Neural progenitor cell (in vitro differentiated cells): ENCODE measurements around the gene ATXN7L1. TPM values are rescaled to one million over a fixed set of nuclear protein-coding genes. Genes with fewer than 3 reads are reported as not detected.
A peak's percentile ranks its signal among the peaks of the same experiment; 100 is the strongest.

Experiments
- DNase-seq: peaks from one replicate; pipeline ENCODE4 v3.0.0-alpha.2; 2016; ENCODE audit warnings: low spot score
- H2AFZ ChIP-seq: fragments of 200-600 bp; sonication (generic); replicated peaks from 2 replicates; pipeline ENCODE4 v1.6.1; 2016; ENCODE audit warnings: antibody characterized with exemption
- H3F3A ChIP-seq: fragments of 200-600 bp; sonication (generic); 2 replicates; pipeline ENCODE4 v1.6.1; 2016; ENCODE audit warnings: antibody characterized with exemption, low read depth
- H3K27ac ChIP-seq: fragments of 200-600 bp; sonication (generic); 2 replicates; pipeline ENCODE4 v1.5.1; 2016; ENCODE audit warnings: mild to moderate bottlenecking
- H3K27me3 ChIP-seq: fragments of 200-600 bp; sonication (generic); 2 replicates; pipeline ENCODE4 v1.6.1; 2016; ENCODE audit warnings: mild to moderate bottlenecking, moderate library complexity
- H3K36me3 ChIP-seq: fragments of 200-600 bp; sonication (generic); 2 replicates; pipeline ENCODE4 v1.5.1; 2016
- H3K4me1 ChIP-seq: fragments of 200-600 bp; sonication (generic); 2 replicates; pipeline ENCODE4 v1.6.1; 2016; ENCODE audit warnings: mixed run types
- H3K4me2 ChIP-seq: fragments of 200-600 bp; sonication (generic); 2 replicates; pipeline ENCODE4 v1.6.1; 2016
- H3K4me3 ChIP-seq: fragments of 200-600 bp; sonication (generic); 2 replicates; pipeline ENCODE4 v1.5.1; 2016
- H3K79me2 ChIP-seq: fragments of 200-600 bp; sonication (generic); 2 replicates; pipeline ENCODE4 v1.6.1; 2016; ENCODE audit warnings: low read depth
- H3K9ac ChIP-seq: fragments of 200-600 bp; sonication (generic); 2 replicates; pipeline ENCODE4 v1.6.1; 2016
- H3K9me3 ChIP-seq: fragments of 200-600 bp; sonication (generic); 2 replicates; pipeline ENCODE4 v1.5.1; 2016; ENCODE audit warnings: low read depth
- H4K20me1 ChIP-seq: fragments of 200-600 bp; sonication (generic); 2 replicates; pipeline ENCODE4 v1.6.1; 2016; ENCODE audit warnings: low read depth
- H3K27ac Mint-ChIP-seq: 3 replicates; pipeline ENCODE4 v1.8.0; 2021; ENCODE audit warnings: mixed read lengths
- H3K27me3 Mint-ChIP-seq: 2 replicates; pipeline ENCODE4 v1.8.0; 2022; ENCODE audit warnings: low read depth, mild to moderate bottlenecking, inconsistent platforms, moderate library complexity, mixed read lengths; ENCODE audit not compliant: insufficient read depth
- H3K36me3 Mint-ChIP-seq: 3 replicates; pipeline ENCODE4 v1.8.0; 2021; ENCODE audit warnings: mixed read lengths
- H3K4me1 Mint-ChIP-seq: 3 replicates; pipeline ENCODE4 v1.8.0; 2021; ENCODE audit warnings: mixed read lengths
- H3K4me3 Mint-ChIP-seq: 3 replicates; pipeline ENCODE4 v1.8.0; 2021; ENCODE audit warnings: mild to moderate bottlenecking, moderate library complexity, mixed read lengths
- H3K9me3 Mint-ChIP-seq: 3 replicates; pipeline ENCODE4 v1.8.0; 2020; ENCODE audit warnings: mixed read lengths
- CTCF ChIP-seq: fragments of 200-600 bp; sonication (generic); IDR thresholded peaks from 2 replicates; pipeline ENCODE4 v1.5.1; 2017; ENCODE audit warnings: antibody characterized with exemption, mild to moderate bottlenecking
- EZH2 ChIP-seq: fragments of 200-600 bp; sonication (generic); IDR thresholded peaks from 2 replicates; pipeline ENCODE4 v1.6.1; 2017; ENCODE audit warnings: antibody characterized with exemption, mild to moderate bottlenecking, moderate library complexity
- EZH2phosphoT487 ChIP-seq: fragments of 200-600 bp; sonication (generic); IDR thresholded peaks from 2 replicates; pipeline ENCODE4 v1.6.1; 2017; ENCODE audit warnings: antibody characterized with exemption
- total RNA-seq: library from RNA; depleted of rRNA; stranded (reverse); fragments of >200 nt; gene quantifications from 2 replicates; pipeline ENCODE4 v1.2.3, GENCODE V29; 2015; ENCODE audit warnings: low replicate concordance

The ATXN7L1 gene
- total RNA-seq, 1 donor from 2014 or later: 5.9 TPM

DNA sequence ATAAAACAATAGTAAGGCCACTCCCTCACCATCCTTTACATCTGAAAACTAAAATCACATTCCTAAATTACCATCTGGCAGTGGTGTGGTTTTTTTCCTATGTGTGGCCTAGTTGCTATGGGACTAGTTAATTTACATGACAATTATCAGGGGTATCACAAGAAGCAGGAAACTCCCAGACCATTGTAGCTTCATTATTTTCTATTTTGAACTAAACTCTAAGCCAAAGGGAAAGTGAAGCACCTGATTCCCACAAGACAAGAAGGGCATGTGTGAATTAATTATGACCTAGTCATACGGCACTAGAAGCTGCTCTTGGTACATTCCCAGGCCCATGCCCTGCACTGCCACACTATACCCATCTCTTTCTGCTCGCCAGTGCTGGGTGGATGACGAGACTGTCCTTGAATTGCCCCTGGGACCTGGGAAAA, 103.4 kb downstream of the ATXN7L1 start:
- DNase-seq: peak; percentile 45
- no peak overlapping the region for H3K9ac ChIP-seq
- H3K9me3 ChIP-seq: no peaks in the 10 kb centered on the region
- H3K36me3 ChIP-seq: no peaks in the 10 kb centered on the region
- Mint-ChIP-seq H3K27me3 (no peaks in the 10 kb centered on the region), H3K9me3 (no peaks in the 10 kb centered on the region), H3K4me3 (no peak overlapping the region), H3K4me1 (peaks cover 61% of the 10 kb centered on the region), H3K27ac (peak overlapping the region; percentile 57), H3K36me3 (peaks cover 8% of the 10 kb centered on the region)
- H4K20me1 ChIP-seq: peaks cover 43% of the 10 kb centered on the region
- no peak overlapping the region for H3K4me3 ChIP-seq
- no peak overlapping the region for H2AFZ ChIP-seq
- H3K4me1 ChIP-seq: peaks cover 19% of the 10 kb centered on the region
- H3K4me2 ChIP-seq: peak overlapping the region; percentile 49
- no peaks in the 10 kb centered on the region for H3F3A ChIP-seq
- no peak for TF ChIP-seq EZH2
- TF ChIP-seq EZH2phosphoT487: no peak
- TF ChIP-seq CTCF: no peak
- no peaks in the 10 kb centered on the region for H3K27me3 ChIP-seq
- no peak overlapping the region for H3K27ac ChIP-seq
- no peaks in the 10 kb centered on the region for H3K79me2 ChIP-seq

GRCh38 chr7:105769901-105770628, 106.3 kb downstream of the ATXN7L1 start:
- Histone ChIP-seq H3K79me2 (no peaks in the 10 kb centered on the region), H3K36me3 (no peaks in the 10 kb centered on the region), H4K20me1 (peaks cover 26% of the 10 kb centered on the region), H3F3A (no peaks in the 10 kb centered on the region), H3K27ac (no peak overlapping the region), H3K4me3 (no peak overlapping the region), H2AFZ (no peak overlapping the region), H3K9ac (no peak overlapping the region), H3K4me1 (peaks cover 13% of the 10 kb centered on the region), H3K9me3 (no peaks in the 10 kb centered on the region), H3K4me2 (no peak overlapping the region), H3K27me3 (no peaks in the 10 kb centered on the region)
- no peaks in the 10 kb centered on the region for H3K27me3 Mint-ChIP-seq
- H3K27ac Mint-ChIP-seq: no peak overlapping the region
- peaks cover 36% of the 10 kb centered on the region for H3K4me1 Mint-ChIP-seq
- H3K36me3 Mint-ChIP-seq: peaks cover 8% of the 10 kb centered on the region
- no peak for DNase-seq
- no peak for TF ChIP-seq EZH2phosphoT487
- TF ChIP-seq CTCF: no peak
- no peak for TF ChIP-seq EZH2
- H3K4me3 Mint-ChIP-seq: no peak overlapping the region
- H3K9me3 Mint-ChIP-seq: no peaks in the 10 kb centered on the region

- no peak overlapping the region for H3K9ac ChIP-seq
- H3K9me3 Mint-ChIP-seq: no peaks in the 10 kb centered on the region
- H3K27me3 Mint-ChIP-seq: no peaks in the 10 kb centered on the region
- no peaks in the 10 kb centered on the region for H3K79me2 ChIP-seq
- no peak overlapping the region for H3K27ac ChIP-seq
- peaks cover 13% of the 10 kb centered on the region for H3K4me1 ChIP-seq
- H3K36me3 ChIP-seq: no peaks in the 10 kb centered on the region
- no peak overlapping the region for H3K4me3 Mint-ChIP-seq
- H3K9me3 ChIP-seq: no peaks in the 10 kb centered on the region
- no peaks in the 10 kb centered on the region for H3F3A ChIP-seq
- H3K36me3 Mint-ChIP-seq: peaks cover 8% of the 10 kb centered on the region
- H4K20me1 ChIP-seq: peaks cover 23% of the 10 kb centered on the region
- TF ChIP-seq CTCF (no peak), EZH2 (no peak), EZH2phosphoT487 (no peak)
- peaks cover 29% of the 10 kb centered on the region for H3K4me1 Mint-ChIP-seq
- H3K27ac Mint-ChIP-seq: no peak overlapping the region
- no peak overlapping the region for H3K4me2 ChIP-seq
- no peak for DNase-seq
- H3K27me3 ChIP-seq: no peaks in the 10 kb centered on the region
- H2AFZ ChIP-seq: no peak overlapping the region
- H3K4me3 ChIP-seq: no peak overlapping the region
Observed at GRCh38 chr7:105768898-105769507, 107.4 kb downstream of the ATXN7L1 start.
